ENCODE measurements around the gene GAS2L1.
"Not testable (repeated sequence)": the region's sequence is repeated elsewhere in the genome, so short reads cannot be mapped to it uniquely, and the experiment has no call there.

GAS2L1 gene

GRCh38 chr22:29341056-29341848 lies 34.8 kb downstream of the GAS2L1 start:
- no peak for FAIRE-seq
- no peak for DNase-seq (ENCODE audit: low spot score)

- FAIRE-seq (peak; percentile 69), DNase-seq (ENCODE audit: low spot score) (no peak)
These were observed 35.3 kb downstream of the GAS2L1 start for GRCh38 chr22:29341849-29342127.

- FAIRE-seq (no peak), DNase-seq (ENCODE audit: low spot score) (no peak)
These were observed 35.7 kb downstream of the GAS2L1 start for GRCh38 chr22:29342177-29342576.

GRCh38 chr22:29342577-29343312 lies 36.3 kb downstream of the GAS2L1 start:
- no peak for FAIRE-seq

GRCh38 chr22:29343313-29343805 lies 36.9 kb downstream of the GAS2L1 start:
- FAIRE-seq (no peak), DNase-seq (ENCODE audit: low spot score) (peak; percentile 30)

More at GRCh38 chr22:29342577-29343312, 36.3 kb downstream of the GAS2L1 start:
- DNase-seq (ENCODE audit: low spot score): no peak

- FAIRE-seq (peak; percentile 37), DNase-seq (ENCODE audit: low spot score) (peak; percentile 96)
These were observed 37.7 kb downstream of the GAS2L1 start for GRCh38 chr22:29344137-29344536.

GRCh38 chr22:29344889-29345288 lies 38.4 kb downstream of the GAS2L1 start:
- not testable (repeated sequence) for FAIRE-seq; DNase-seq (ENCODE audit: low spot score)

- FAIRE-seq (peak; percentile 48), DNase-seq (ENCODE audit: low spot score) (no peak)
These were observed 39.5 kb downstream of the GAS2L1 start for GRCh38 chr22:29345932-29346331.

GRCh38 chr22:29346659-29347058 lies 40.2 kb downstream of the GAS2L1 start:
- FAIRE-seq: no peak
- no peak for DNase-seq (ENCODE audit: low spot score)

GRCh38 chr22:29348041-29348440 lies 41.6 kb downstream of the GAS2L1 start:
- no peak for FAIRE-seq
- no peak for DNase-seq (ENCODE audit: low spot score)

- no peak for DNase-seq (ENCODE audit: low spot score)
- no peak for FAIRE-seq
These were observed 42.5 kb downstream of the GAS2L1 start for GRCh38 chr22:29348956-29349355.

- FAIRE-seq (no peak), DNase-seq (ENCODE audit: low spot score) (no peak)
These were observed 44.6 kb downstream of the GAS2L1 start for GRCh38 chr22:29351042-29351441.

- no peak for FAIRE-seq
- DNase-seq (ENCODE audit: low spot score): no peak
These were observed 45.4 kb downstream of the GAS2L1 start for GRCh38 chr22:29351891-29352290.

- FAIRE-seq (no peak), DNase-seq (ENCODE audit: low spot score) (no peak)
These were observed 46.3 kb downstream of the GAS2L1 start for GRCh38 chr22:29352778-29353177.

- FAIRE-seq (no peak), DNase-seq (ENCODE audit: low spot score) (no peak)
These were observed 46.8 kb downstream of the GAS2L1 start for GRCh38 chr22:29353286-29353685.

GRCh38 chr22:29353860-29354259 lies 47.4 kb downstream of the GAS2L1 start:
- DNase-seq (ENCODE audit: low spot score) (no peak), FAIRE-seq (no peak)

- not testable (repeated sequence) for FAIRE-seq; DNase-seq (ENCODE audit: low spot score)
These were observed 50.9 kb downstream of the GAS2L1 start for GRCh38 chr22:29357193-29357890.

- DNase-seq (ENCODE audit: low spot score) (peak; percentile 35), FAIRE-seq (no peak)
These were observed 53.0 kb downstream of the GAS2L1 start for GRCh38 chr22:29359469-29359868.

All from urothelium cell line (cell line).